ENCODE measurements around the gene PRR19. TPM values are rescaled to one million over a fixed set of nuclear protein-coding genes. Genes with fewer than 3 reads are reported as not detected.
A peak's percentile ranks its signal among the peaks of the same experiment; 100 is the strongest.

Gene PRR19
- total and polyA plus RNA-seq, 2 donors (not counting 1 experiment from before 2014, with no cell fraction given): 0.39 to 0.54 TPM

- POLR2A ChIA-PET: interaction anchor here (0.6 to 2.6 kb wide), 12 partner anchors 10 to 1007 kb away, joined by 3 to 21 read pairs (median 5); partner anchors contain the start of genes ERF, PAFAH1B3 and POU2F2
- DNase-seq: peak; percentile 46
Observed at GRCh38 chr19:42269478-42270345, 32.2 kb upstream of the PRR19 start.

More at GRCh38 chr19:42269478-42270345, 32.2 kb upstream of the PRR19 start:
- Histone ChIP-seq H3K36me3 (replicated peaks in 1 of 2; ENCODE audit: control extremely low read depth in 1 of 2, control insufficient read depth in 1 of 2, extremely low read depth in 1 of 2, insufficient read depth in 2 of 2, low read length in 1 of 2) (peaks cover 0 to 27% of the 10 kb centered on the region in 2 experiments), H3K27me3 (replicated peaks in 1 of 4; ENCODE audit: control extremely low read depth in 1 of 4, control insufficient read depth in 3 of 4, insufficient read depth in 4 of 4, low read length in 3 of 4) (no peaks in the 10 kb centered on the region), H3K4me1 (ENCODE audit: control insufficient read depth in 2 of 2, insufficient read depth in 2 of 2, low read length in 2 of 2) (peaks cover 26 to 32% of the 10 kb centered on the region in 2 donors), H3K9me3 (ENCODE audit: control extremely low read depth in 1 of 3, control insufficient read depth in 2 of 3, insufficient read depth in 1 of 3, low read length in 2 of 3) (no peaks in the 10 kb centered on the region), H3K9ac (ENCODE audit: low read length) (peak overlapping the region; percentile 80), H3K27ac (ENCODE audit: low read length in 2 of 2) (peak overlapping the region; percentile 89 to 93), H2AFZ (ENCODE audit: insufficient read depth, low read depth, low read length, poor library complexity, severe bottlenecking) (peak overlapping the region; percentile 50), H3K4me3 (ENCODE audit: control extremely low read depth in 1 of 5, extremely low read depth in 1 of 5, insufficient read depth in 1 of 5, low read depth in 2 of 5, low read length in 4 of 5) (peak overlapping the region; percentile 49 to 82 (median 62)), H4K20me1 (ENCODE audit: control insufficient read depth, insufficient read depth, low read length, poor library complexity, severe bottlenecking) (no peaks in the 10 kb centered on the region), H3K79me2 (ENCODE audit: control insufficient read depth, insufficient read depth, low read length) (peaks cover 53% of the 10 kb centered on the region), H3K4me2 (replicated peaks; ENCODE audit: low read depth, low read length, poor library complexity, severe bottlenecking) (peak overlapping the region; percentile 92)
- Mint-ChIP-seq H3K4me3 (peak overlapping the region; percentile 88), H3K27ac (peak overlapping the region; percentile 96), H3K4me1 (peaks cover 28% of the 10 kb centered on the region), H3K9me3 (ENCODE audit: insufficient read depth) (no peaks in the 10 kb centered on the region), H3K27me3 (no peaks in the 10 kb centered on the region)
- no peak for ATAC-seq (ENCODE audit: low read depth)
- 26% methylated on average over 10 of the region's 10 CpGs for WGBS (ENCODE audit: insufficient coverage)
- CTCF ChIA-PET: interaction anchor here (1.0 to 2.6 kb wide), 8 partner anchors 9 to 161 kb away, joined by 3 to 33 read pairs (median 6); no protein-coding TSS in a partner anchor
- intact Hi-C loops (cut with micrococcal nuclease): loop anchor here (1.0 kb wide), 2 partner anchors 11 to 49 kb away; partner anchors contain the start of gene ZNF526
- TF ChIP-seq EZH2 (IDR thresholded peaks at IDR 0.05; ENCODE audit: borderline replicate concordance, insufficient read depth, low read depth, low read length, poor library complexity, severe bottlenecking): no peak
- TF ChIP-seq, protein P1, sequence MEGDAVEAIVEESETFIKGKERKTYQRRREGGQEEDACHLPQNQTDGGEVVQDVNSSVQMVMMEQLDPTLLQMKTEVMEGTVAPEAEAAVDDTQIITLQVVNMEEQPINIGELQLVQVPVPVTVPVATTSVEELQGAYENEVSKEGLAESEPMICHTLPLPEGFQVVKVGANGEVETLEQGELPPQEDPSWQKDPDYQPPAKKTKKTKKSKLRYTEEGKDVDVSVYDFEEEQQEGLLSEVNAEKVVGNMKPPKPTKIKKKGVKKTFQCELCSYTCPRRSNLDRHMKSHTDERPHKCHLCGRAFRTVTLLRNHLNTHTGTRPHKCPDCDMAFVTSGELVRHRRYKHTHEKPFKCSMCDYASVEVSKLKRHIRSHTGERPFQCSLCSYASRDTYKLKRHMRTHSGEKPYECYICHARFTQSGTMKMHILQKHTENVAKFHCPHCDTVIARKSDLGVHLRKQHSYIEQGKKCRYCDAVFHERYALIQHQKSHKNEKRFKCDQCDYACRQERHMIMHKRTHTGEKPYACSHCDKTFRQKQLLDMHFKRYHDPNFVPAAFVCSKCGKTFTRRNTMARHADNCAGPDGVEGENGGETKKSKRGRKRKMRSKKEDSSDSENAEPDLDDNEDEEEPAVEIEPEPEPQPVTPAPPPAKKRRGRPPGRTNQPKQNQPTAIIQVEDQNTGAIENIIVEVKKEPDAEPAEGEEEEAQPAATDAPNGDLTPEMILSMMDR (IDR thresholded peaks at IDR 0.05): no peak

Measured in B cell (primary cell).